NK-92 (cell line): Measurements from ENCODE around the gene POLR2J.

Experiments
- DNase-seq: peaks from one replicate; lab custom pipeline; 2025; ENCODE audit not compliant: unreplicated experiment; lab: John Stamatoyannopoulos, UW

POLR2J gene

GRCh38 chr7:102444961-102445673 lies 33.6 kb downstream of the POLR2J start:
- no peak for DNase-seq

- no peak for DNase-seq
Observed at GRCh38 chr7:102439963-102440795, 38.5 kb downstream of the POLR2J start.

- DNase-seq: no peak
Observed at GRCh38 chr7:102436118-102436517, 42.6 kb downstream of the POLR2J start.

DNA sequence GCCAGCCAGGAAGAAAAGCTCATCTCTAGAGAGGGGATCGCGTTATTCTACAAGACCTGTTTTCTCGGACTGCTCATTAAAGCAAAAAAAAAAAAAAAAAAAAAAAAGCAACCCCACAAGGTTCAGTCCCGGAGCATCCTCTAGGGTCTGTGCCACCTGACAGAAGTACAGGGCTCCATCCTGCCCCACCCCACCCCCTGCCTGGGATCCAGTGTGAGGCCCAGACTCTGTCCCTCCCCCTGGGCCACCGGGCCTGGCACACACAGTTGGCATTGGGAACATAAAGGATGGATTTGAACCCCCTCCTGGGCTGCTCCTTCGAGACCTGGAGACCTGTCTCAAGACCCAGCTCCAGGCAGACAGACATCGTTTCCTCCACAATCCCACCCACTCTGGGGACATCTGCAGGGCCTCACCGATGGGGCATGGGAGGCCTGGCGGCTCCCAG lies 44.7 kb downstream of the POLR2J start:
- no peak for DNase-seq

DNA sequence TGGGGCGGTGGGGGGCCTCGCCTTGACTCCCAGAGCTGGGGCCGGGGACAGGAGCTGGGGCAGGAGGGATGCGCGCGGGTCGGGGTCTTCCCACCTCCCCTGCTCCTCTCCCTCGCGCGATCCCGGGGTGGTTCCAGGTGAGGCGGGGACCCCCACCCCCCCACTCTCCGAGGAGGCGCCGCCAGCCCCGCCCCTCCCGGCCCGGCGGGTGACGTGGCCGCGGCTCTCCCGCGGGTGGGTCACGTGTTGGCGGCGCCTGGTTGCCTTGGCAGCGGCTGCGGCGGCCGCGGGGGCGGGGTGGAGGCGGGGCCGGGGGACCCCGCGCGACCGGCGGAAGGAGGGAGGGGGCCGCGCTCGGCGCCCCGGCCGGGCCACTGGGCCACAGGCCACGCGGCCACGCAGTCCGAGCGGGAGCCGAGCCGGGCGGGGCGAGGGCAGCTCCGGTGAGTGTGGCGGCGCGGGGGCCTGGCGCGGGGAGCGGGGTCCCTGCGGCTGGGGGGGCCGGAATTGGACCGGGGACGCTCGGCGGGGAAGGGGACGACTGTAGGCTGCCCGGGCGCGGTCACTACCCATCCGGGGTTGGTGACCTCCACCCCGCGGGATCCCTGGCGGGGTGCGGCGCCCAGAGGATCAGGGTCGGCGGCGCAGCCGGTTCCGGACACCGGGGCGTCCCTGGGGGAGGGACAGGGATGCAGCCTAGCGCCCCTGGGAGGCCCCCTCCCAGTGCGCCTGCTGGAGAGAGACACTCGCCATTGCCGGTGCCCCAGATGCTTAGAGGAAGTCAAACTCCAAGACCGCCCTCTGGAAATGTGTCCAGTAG lies 45.3 kb downstream of the POLR2J start, which contains the start of gene ORAI2:
Gene ORAI2 (plus strand): TSS at position 357 of the 820 bp plus-strand sequence. CDS start 5,382 bp downstream, outside the sequence.
- no peak for DNase-seq

DNA sequence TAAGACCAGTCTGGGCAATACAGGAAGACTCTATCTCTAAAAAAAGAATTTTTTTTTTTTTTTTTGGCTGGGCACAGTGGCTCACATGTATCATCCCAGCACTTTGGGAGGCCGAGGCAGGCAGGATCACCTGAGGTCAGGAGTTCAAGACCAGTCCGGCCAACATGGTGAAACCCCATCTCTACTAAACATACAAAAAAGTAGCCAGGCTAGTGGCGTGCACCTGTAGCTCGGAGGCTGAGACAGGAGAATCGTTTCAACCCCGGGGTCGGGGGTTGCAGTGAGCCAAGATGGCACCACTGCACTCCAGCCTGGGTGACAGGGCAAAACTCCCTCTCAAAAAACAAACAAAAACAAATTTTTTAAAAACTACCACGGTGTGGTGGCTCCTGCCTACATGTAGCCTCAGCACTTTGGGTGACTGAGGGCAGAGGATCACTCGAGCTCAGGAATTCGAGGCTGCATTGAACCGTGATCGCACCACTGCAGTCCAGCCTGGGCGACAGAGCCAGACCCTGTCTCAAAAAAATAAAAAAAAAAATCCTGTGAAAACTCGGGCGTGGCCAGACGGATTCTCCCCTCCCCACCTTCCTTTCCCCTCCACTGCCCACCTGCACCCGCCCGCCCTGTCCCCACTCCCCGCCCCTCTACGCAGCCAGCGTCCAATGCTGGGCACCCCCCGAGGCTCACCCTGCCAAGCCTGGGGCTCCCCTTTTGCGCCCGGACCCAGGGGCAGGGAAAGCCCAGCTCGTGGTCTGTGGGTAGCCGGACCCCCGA lies 46.1 kb downstream of the POLR2J start:
- DNase-seq: no peak

DNA sequence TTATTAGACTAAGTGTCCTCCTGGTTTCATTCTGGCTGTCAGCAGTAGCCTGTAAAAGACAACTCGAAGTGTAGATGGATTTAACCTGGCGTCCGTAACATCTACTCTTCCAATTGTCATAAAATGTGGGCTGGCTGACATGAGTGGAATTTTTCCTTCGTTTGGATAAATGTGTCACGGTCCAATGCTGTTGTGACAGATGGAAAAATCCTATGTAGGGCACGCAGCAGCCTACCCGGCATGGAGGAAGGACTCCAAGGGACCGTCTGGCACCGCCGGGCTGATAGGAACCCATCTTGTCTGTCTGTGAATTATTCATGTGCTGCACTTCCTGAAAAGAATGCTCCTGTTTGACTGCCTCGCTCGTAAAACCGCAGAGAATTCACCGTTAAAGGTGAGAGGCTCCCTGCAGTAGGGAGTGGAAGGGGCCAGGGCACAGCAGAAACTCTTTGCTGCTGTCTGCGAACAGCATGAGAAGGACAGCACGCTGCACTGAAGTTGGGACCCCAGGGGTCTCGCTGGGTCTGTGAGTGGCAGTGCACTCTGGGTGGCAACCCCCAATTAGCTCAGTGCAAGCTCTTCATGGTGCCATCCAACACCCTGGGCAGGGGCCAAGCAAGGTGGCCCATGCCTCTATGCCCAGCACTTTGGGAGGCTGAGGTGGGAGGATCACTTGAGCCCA lies 47.0 kb downstream of the POLR2J start:
- no peak for DNase-seq

DNA sequence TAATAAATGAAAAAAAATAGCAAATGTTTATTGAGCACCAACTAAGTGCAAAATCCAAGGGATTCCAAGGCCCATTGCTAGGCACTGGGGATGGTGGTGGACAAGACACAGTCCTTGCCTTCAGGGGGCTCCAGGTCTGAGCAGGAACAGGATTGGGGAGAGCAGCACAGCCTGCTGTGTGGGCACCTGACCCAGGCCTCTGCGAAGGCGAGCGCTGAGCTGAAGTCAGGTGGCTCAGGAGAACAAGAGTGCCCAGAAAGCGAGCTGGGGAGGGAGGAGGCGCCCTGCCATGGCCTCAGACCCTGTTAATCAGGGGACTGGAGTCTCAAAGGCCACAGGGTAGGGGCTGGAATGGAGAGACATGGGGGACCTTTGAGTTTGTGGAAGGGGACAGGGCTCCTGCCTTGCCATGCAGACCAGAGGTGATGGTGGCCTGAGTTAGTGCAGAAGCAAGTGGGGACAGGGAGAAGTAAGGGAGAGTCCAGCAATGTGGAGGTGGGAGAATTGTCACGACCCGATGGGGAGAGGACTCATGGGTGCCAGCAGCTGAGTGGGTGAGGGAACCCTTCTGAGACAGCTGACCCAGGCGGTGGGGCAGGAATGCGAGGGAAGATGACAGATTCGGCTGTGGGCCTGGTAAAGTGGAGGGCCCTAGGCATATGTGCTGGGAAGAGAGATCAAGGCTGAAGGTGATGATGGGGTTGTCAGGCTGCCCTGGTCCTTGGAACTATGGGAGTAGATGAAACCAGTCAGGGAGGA lies 49.4 kb downstream of the POLR2J start:
- no peak for DNase-seq

DNA sequence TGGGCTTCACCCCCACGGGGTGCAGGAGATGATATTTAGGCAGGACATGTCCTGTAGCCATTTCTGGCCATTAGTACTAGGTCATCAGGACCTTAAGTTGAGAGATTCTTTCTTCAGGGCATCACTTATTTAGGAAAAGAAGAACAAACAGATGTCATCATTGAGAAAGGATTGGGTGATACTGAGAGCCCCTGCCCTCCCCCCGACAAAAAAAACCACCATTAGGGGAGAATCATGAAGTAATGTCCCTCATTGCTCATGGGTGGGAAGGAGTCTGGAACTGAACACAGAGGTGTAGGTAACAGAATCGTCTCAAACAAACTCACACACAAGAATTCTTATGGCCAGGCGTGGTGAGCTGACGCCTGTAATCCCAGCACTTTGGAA lies 51.7 kb downstream of the POLR2J start:
- no peak for DNase-seq

- no peak for DNase-seq
Observed at GRCh38 chr7:102426268-102427018, 52.3 kb downstream of the POLR2J start.

DNA sequence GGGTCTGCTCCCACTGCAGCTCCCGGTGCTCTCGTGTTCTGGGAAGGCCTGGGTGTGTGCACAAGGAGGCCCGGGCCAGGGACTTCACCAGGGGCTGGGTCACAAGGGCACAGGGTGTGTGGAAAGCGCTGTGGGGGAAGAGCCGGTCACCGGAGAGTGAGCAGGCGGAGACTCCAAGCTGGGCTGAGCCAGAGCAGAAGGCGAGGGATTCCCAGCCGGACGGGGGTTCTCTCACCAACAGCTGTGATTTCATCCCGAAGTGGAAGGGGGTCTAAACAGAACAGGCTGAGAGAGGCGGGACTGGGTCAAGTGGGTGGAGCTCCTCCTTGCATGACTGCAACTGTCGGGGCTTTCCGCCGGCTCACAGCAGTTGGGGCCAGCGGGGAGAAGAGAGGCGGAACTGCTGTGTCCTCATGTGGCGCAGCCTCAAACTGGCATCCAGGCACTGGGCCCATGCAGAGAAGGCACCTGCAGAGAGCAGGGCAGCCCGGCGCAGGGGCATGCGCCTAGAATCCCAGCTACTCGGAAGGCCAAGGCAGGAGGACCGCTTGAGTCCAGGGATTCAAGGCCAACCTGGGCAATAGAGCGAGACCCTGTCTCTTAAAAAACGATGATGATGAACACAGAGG lies 53.0 kb downstream of the POLR2J start:
- DNase-seq: no peak

GRCh38 chr7:102424787-102425218 lies 53.9 kb downstream of the POLR2J start:
- DNase-seq: no peak

DNA sequence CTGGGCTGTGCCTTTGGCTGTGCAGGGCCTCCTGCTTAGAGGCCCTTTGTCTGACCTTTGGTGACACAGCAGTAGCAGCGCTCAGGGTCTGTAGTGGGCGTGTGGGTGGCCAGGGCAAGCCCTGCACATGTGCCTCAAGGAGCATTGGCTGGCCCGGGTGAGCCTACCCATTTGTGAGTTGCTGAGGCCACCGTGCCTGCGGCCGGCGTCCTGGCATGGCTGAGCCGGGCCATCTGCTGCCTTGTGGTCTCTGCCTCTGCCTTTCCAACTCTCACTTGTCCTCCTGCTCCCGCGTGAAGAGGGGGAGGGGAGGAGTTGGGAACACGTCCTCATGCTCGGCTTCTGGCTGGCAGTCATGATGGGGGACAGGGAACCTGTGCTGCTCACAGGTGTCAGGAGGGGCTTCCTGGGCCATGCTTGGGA lies 54.6 kb downstream of the POLR2J start:
- DNase-seq: no peak
